Measurements from ENCODE around the gene CPM. TPM values are rescaled to one million over a fixed set of nuclear protein-coding genes. Genes with fewer than 3 reads are reported as not detected.

The CPM gene
- total RNA-seq, 1 donor from 2014 or later = 224 TPM

DNA sequence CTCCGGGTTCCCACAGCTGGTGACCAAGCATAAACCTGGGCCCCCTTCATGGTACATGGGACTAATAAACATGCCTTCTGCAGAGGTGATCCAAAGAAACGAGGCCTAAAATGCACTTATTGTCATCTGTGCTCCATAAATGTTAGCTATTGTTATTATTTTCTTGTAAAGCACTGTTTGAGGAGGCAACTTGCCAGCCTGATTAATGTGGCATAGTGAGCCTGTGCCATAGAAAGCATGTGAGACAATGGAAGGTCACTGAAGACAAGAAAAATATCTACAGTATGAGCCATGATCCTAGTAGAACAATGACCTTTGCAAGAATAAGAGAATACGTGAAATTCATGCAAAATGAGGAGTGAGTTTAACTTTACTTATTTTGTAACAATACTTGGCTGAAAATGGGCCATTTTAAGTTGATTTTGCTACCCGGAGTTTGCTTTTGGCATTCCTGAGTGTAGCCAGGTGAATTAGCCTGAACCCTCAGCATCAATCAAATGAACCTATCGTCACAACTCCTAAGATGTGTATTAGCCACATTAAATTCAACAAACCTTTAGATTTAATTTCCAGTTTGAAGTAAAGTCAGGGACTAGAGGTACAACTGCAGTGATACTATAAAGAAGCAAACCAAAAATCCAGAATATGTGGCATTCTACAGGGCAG, 52.2 kb downstream of the CPM start:
- intact Hi-C loops (cut with DNase I) = no loop called here
- peaks cover 48% of the 10 kb centered on the region for H3K36me3 ChIP-seq
- TF ChIP-seq, protein P1, sequence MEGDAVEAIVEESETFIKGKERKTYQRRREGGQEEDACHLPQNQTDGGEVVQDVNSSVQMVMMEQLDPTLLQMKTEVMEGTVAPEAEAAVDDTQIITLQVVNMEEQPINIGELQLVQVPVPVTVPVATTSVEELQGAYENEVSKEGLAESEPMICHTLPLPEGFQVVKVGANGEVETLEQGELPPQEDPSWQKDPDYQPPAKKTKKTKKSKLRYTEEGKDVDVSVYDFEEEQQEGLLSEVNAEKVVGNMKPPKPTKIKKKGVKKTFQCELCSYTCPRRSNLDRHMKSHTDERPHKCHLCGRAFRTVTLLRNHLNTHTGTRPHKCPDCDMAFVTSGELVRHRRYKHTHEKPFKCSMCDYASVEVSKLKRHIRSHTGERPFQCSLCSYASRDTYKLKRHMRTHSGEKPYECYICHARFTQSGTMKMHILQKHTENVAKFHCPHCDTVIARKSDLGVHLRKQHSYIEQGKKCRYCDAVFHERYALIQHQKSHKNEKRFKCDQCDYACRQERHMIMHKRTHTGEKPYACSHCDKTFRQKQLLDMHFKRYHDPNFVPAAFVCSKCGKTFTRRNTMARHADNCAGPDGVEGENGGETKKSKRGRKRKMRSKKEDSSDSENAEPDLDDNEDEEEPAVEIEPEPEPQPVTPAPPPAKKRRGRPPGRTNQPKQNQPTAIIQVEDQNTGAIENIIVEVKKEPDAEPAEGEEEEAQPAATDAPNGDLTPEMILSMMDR (IDR thresholded peaks at IDR 0.05) = no peak
- H3K27ac ChIP-seq = no peak overlapping the region
- H3K27me3 ChIP-seq (ENCODE audit: low read depth) = no peaks in the 10 kb centered on the region
- no peaks in the 10 kb centered on the region for H3K9me3 ChIP-seq
- no peaks in the 10 kb centered on the region for H3K4me1 ChIP-seq
- ATAC-seq (no peak), DNase-seq (no peak)
- no peak overlapping the region for H3K4me3 ChIP-seq

DNA sequence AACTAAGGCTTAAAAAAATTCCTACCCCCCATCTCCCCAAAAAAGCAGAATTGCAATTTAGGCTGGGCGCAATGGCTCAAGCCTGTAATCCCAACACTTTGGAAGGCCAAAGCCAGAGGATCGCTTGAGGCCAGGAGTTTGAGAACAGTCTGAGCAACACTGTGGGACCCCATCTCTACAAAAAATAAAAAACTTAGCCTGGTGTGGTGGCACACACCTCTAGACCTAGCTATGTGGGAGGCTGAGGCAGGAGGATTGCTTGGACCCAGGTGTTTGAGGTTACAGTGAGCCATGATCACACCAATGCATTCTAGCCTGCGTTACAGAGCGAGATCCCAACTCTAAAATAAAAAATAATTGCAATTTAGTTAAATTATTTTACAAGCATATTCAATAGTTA, 54.1 kb downstream of the CPM start:
- Histone ChIP-seq H3K4me3 (no peak overlapping the region), H3K36me3 (peaks cover 35% of the 10 kb centered on the region), H3K9me3 (no peaks in the 10 kb centered on the region), H3K27me3 (ENCODE audit: low read depth) (no peaks in the 10 kb centered on the region), H3K27ac (no peak overlapping the region), H3K4me1 (no peaks in the 10 kb centered on the region)
- no peak for ATAC-seq
- TF ChIP-seq, protein P1 (IDR thresholded peaks at IDR 0.05) = no peak
- intact Hi-C loops (cut with DNase I) = no loop called here
- no peak for DNase-seq

DNA sequence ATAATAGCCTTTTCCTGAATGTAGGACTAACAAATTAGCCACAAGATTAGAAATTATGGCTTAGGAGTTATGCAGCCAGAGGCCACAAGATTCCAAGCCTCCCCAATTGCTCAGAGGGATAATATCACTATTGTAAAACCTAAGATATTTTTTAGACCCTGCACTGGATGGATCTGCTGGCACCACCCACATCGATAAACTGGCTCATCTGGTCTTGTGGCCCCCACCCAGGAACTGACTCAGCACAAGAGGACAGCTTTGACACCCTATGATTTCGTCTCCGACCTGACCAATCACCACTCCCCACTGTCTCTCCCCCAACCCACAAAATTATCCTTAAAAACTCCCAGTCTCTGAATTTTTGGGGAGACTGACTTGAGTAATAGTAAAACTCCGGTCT, 54.7 kb downstream of the CPM start:
- no peaks in the 10 kb centered on the region for H3K4me1 ChIP-seq
- TF ChIP-seq, protein P1 (IDR thresholded peaks at IDR 0.05) = no peak
- H3K4me3 ChIP-seq = no peak overlapping the region
- H3K27ac ChIP-seq = no peak overlapping the region
- H3K9me3 ChIP-seq = no peaks in the 10 kb centered on the region
- intact Hi-C loops (cut with DNase I) = no loop called here
- DNase-seq (no peak), ATAC-seq (no peak)
- no peaks in the 10 kb centered on the region for H3K27me3 ChIP-seq (ENCODE audit: low read depth)
- peaks cover 35% of the 10 kb centered on the region for H3K36me3 ChIP-seq

DNA sequence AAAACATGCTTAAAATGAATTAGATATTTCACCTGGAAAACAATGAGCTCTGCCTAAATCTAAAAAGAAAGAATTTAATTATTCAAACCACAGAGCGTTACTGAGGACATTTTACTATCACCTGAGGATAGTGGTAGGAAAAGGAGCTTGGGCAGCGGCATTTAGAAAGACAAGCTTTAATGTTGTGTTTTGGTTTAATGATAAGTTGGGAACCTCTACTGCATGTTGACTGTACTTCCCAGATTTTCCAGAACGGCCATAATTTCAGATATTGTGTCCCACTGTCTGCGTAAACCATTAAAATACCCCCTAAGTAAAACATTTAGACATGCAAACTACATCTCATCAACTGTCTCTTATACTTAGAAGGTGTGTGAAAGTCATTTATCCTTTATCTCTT, 55.4 kb downstream of the CPM start:
- ATAC-seq = no peak
- Histone ChIP-seq H3K4me3 (no peak overlapping the region), H3K27ac (no peak overlapping the region), H3K9me3 (no peaks in the 10 kb centered on the region), H3K4me1 (no peaks in the 10 kb centered on the region), H3K36me3 (peaks cover 32% of the 10 kb centered on the region), H3K27me3 (ENCODE audit: low read depth) (no peaks in the 10 kb centered on the region)
- DNase-seq = no peak
- intact Hi-C loops (cut with DNase I) = no loop called here
- TF ChIP-seq, protein P1 (IDR thresholded peaks at IDR 0.05) = no peak

DNA sequence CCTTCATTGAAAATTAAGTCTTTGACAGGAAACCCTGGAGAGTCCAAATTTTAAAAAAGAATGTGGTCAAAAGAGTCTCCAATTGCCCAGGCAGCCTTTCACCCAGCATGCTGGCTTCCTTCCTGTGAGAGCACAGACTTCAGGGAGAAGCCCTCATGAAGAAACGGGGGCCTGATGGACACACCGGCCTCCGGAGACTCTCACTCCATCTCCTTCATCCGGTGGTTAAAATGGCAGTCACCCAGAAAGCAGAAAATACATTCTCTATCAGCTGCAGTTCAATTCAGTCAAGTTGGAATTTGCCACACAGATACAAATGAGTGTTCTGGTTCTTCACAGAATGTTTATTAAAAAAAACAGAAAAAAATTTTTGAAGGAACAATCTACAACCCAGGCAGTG, 56.5 kb downstream of the CPM start:
- Histone ChIP-seq H3K27ac (no peak overlapping the region), H3K9me3 (no peaks in the 10 kb centered on the region), H3K4me3 (no peak overlapping the region), H3K36me3 (peaks cover 34% of the 10 kb centered on the region), H3K27me3 (ENCODE audit: low read depth) (no peaks in the 10 kb centered on the region), H3K4me1 (no peaks in the 10 kb centered on the region)
- ATAC-seq = no peak
- no peak for DNase-seq
- intact Hi-C loops (cut with DNase I) = no loop called here
- TF ChIP-seq, protein P1 (IDR thresholded peaks at IDR 0.05) = no peak
